Measurements from ENCODE around the gene A1BG.
"Not testable (repeated sequence)": the region's sequence is repeated elsewhere in the genome, so short reads cannot be mapped to it uniquely, and the experiment has no call there.

A1BG gene

DNA sequence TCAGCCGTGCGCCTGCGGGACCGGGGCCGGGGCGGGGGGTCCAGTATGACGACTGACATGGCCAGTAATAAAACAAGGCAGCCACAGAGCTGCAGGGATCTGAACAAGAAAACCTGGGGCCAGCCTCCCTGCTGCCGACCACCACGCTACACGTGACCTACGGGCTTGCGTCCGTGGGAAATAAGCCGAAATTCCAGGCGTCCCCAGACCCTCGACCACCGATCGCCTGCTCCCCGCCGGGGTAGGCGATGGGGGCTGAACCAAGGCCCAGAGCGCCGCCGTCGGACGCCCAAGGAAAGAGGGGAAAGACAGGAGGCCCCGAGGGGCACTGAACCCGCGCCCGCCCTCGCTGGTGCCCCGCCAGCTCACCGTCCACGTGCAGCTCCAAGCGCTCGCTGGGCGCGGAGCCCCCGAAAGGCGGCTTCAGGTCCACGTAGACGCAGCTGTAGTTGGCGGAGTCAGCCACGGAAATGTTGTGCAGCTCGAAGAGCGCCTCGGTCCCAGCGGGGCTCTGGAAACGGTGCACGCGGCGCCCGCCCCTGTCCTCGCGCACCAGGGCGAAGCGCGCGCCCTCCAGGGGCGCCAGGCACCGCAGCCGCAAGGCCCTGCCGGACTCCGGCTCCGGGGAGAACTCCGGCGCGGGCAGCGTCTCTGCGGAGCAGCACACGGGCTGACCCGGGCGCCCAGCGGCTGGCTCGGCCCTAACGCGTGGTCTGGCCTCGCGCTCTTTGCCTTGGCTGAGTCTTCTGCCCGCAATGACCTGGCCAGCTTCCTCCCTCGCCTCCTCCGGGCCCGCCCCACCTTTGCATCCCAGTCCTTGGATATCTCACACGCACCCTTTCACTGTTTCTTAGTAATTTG is 3.1 kb downstream of the A1BG start:
- no peak overlapping the region for H3K4me3 ChIP-seq (ENCODE audit: control insufficient read depth, low read depth, low read length)
- no peak for DNase-seq (ENCODE audit: low read depth)
- TF ChIP-seq, protein P1, sequence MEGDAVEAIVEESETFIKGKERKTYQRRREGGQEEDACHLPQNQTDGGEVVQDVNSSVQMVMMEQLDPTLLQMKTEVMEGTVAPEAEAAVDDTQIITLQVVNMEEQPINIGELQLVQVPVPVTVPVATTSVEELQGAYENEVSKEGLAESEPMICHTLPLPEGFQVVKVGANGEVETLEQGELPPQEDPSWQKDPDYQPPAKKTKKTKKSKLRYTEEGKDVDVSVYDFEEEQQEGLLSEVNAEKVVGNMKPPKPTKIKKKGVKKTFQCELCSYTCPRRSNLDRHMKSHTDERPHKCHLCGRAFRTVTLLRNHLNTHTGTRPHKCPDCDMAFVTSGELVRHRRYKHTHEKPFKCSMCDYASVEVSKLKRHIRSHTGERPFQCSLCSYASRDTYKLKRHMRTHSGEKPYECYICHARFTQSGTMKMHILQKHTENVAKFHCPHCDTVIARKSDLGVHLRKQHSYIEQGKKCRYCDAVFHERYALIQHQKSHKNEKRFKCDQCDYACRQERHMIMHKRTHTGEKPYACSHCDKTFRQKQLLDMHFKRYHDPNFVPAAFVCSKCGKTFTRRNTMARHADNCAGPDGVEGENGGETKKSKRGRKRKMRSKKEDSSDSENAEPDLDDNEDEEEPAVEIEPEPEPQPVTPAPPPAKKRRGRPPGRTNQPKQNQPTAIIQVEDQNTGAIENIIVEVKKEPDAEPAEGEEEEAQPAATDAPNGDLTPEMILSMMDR (IDR thresholded peaks at IDR 0.05; ENCODE audit: control insufficient read depth, insufficient read depth, low read depth, low read length, missing control alignments): no peak

DNA sequence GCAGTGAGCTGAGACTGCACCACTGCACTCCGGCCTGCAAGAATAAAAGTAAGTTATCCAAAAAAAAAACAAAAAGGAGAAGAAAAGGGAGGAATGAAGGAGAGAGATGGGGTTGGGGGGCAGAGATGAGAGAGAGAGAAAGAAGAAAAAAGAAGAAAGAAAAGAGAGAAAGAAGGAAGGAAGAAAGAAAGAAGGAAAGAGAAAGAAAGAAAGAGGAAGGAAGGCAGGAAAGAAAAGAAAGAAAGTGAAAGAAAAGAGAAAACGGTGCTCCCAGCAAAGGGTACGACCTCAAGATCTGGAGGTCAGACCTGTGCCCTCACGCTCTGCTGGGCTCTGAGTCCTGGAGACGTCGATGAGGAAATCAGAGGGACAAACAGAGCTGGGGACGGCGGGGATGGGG is 3.7 kb downstream of the A1BG start:
- DNase-seq (ENCODE audit: low read depth): no peak
- no peak overlapping the region for H3K4me3 ChIP-seq (ENCODE audit: control insufficient read depth, low read depth, low read length)
- TF ChIP-seq, protein P1 (IDR thresholded peaks at IDR 0.05; ENCODE audit: control insufficient read depth, insufficient read depth, low read depth, low read length, missing control alignments): no peak

DNA sequence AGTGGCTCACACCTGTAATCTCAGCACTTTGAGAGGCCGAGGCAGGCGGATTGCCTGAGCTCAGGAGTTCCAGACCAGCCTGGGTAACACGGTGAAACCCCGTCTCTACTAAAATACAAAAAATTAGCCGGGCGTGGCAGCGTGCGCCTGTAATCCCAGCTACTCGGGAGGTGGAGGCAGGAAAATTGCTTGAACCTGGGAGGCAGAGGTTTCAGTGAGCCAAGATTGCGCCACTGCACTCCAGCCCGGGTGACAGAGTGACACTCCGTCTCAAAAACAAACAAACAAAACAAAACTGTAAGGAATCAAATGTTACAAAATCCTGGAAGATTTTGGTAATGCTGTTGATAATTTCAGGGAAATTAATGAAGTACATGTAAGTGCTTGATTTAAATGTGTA is 5.2 kb downstream of the A1BG start:
- peak overlapping the region; percentile 83 for H3K4me3 ChIP-seq (ENCODE audit: control insufficient read depth, low read depth, low read length)
- not testable (repeated sequence) for DNase-seq (ENCODE audit: low read depth)

DNA sequence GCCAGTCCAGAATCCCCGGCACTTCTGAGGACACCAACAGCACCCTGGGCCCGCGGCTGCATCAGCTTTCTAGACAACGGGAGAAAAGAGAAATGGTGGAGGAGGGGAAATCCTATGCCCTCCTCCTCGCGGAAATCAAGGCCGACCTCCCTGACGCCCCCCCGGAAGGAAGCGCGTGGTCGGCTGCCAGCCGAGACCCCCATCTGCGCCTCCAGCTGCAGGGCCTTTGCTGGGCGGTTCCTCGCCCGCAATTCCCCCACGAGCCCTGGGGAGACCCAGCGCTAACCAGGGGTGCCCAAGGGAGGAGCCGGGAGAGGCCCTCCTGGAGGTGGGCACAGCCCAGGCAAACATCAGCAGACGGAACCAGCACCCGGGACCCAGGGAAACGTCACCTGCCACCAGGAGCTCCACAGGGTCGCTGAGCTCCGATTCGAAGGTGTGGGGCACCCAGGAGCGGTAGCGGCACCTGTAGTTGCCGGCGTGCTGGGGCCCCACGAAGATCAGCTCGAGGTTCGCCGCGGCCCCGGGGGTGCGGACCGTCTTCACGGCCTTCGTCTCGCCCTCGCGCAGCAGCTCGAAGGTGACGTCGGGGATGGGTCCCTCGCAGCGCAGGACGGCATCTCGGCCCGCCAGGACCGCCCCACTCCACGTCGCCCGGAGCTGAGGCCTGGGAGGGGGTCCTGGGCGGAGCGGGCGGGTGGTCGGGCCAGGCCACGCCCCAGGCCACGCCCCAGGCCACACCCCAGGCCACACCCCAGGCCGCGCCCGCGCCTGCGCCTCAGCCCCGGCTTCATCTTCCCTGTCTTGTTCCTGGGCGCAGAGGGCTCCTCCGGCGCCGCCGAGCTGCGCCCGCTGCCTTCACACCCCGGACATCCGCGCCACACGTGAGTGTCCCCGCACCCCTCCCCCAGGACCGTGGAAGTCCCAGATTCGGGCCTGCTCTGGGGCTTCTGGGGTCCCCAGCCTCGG is 6.0 kb downstream of the A1BG start:
- DNase-seq (ENCODE audit: low read depth): no peak
- TF ChIP-seq, protein P1 (IDR thresholded peaks at IDR 0.05; ENCODE audit: control insufficient read depth, insufficient read depth, low read depth, low read length, missing control alignments): no peak
- peak overlapping the region; percentile 83 for H3K4me3 ChIP-seq (ENCODE audit: control insufficient read depth, low read depth, low read length)

DNA sequence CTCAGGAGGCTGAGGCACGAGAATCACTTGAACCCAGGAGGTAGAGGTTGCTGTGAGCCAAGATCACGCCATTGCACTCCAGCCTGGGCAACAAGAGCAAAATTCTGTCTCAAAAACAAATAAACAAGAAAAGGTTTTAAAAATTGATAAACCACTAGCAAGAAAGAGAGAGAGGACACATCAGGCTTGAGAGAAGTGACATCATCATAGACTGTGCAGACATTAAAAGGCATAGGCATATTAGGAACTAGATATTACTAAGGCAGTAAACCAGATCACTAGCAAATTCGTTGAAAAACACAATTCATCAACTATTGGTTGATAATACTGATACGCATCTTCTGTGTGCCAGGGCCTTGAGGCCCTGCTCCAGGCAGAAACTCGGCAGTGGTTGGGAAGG is 7.7 kb downstream of the A1BG start:
- DNase-seq (ENCODE audit: low read depth): no peak
- H3K4me3 ChIP-seq (ENCODE audit: control insufficient read depth, low read depth, low read length): no peak overlapping the region
- TF ChIP-seq, protein P1 (IDR thresholded peaks at IDR 0.05; ENCODE audit: control insufficient read depth, insufficient read depth, low read depth, low read length, missing control alignments): no peak

DNA sequence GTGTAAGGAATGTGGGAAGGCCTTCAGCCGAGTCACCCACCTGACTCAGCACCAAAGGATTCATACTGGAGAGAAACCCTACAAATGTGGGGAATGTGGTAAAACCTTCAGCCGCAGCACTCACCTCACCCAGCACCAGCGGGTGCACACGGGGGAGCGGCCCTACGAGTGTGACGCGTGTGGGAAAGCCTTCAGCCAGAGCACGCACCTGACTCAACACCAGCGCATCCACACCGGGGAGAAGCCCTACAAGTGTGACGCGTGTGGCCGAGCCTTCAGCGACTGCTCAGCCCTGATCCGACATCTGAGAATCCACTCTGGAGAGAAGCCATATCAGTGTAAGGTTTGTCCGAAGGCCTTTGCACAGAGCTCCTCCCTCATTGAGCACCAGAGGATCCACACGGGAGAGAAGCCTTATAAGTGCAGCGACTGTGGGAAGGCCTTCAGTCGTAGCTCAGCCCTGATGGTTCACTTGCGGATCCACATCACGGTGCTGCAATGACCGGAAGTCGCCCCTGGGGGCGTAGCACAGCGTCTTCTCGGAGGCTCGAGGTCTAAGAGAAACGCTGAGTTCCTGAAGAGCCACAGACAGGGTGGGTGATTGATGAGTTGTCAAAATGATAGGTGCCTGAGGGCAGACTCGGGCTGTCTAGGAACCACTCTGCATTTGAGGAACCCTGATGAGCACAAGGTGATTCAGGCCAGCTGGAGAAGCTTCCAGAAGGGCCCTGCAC is 14.3 kb downstream of the A1BG start:
- DNase-seq (ENCODE audit: low read depth): no peak
- H3K4me3 ChIP-seq (ENCODE audit: control insufficient read depth, low read depth, low read length): no peak overlapping the region
- TF ChIP-seq, protein P1 (IDR thresholded peaks at IDR 0.05; ENCODE audit: control insufficient read depth, insufficient read depth, low read depth, low read length, missing control alignments): no peak

Data from AG09309 (cell line).